ENCODE results near the gene ASRGL1.

Gene ASRGL1

DNA sequence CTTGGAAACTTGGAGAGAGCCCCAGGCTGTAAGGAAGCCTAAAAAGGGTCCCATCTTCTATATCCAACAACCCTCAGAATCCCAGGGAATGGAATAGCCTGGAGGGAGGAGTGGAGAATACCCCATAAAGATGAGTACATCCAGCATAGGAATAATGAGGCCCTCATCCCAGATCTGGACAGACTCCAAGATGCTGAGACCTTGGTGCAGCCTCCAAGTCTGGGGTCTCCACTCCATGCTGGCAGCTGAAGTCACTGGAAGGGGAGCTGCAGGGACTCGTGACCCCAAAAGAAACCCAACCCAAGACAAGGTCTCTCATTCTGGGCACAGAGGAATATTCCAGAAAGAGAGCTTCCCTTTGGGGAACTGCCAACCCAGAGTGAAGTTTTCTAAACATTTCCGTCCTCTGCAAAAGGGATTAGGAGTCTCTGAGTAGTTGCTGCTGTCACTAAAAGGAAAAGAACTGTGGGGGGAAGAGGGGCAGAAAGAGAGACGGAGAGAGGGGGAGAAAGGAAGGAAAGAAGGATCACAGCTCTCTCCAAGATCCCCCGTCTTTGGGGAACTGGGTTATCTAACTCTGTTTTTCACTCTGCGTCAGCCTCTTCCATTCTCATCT, 82.2 kb downstream of the ASRGL1 start:
- H3K9ac ChIP-seq (ENCODE audit: low read length) = no peak overlapping the region
- H3K4me1 ChIP-seq (ENCODE audit: insufficient read depth, low read length) = peaks cover 51% of the 10 kb centered on the region
- H3K27me3 ChIP-seq (ENCODE audit: control insufficient read depth in 1 of 2, insufficient read depth in 2 of 2, low read length in 2 of 2) = no peaks in the 10 kb centered on the region
- H3K36me3 ChIP-seq (ENCODE audit: insufficient read depth, low read length) = no peaks in the 10 kb centered on the region
- no peak overlapping the region for H3K4me3 ChIP-seq (ENCODE audit: low read depth in 1 of 2, low read length in 2 of 2)
- H3K9me3 ChIP-seq (ENCODE audit: low read length) = no peaks in the 10 kb centered on the region
- H3K27ac ChIP-seq (ENCODE audit: low read depth, low read length) = peak overlapping the region; percentile 21

DNA sequence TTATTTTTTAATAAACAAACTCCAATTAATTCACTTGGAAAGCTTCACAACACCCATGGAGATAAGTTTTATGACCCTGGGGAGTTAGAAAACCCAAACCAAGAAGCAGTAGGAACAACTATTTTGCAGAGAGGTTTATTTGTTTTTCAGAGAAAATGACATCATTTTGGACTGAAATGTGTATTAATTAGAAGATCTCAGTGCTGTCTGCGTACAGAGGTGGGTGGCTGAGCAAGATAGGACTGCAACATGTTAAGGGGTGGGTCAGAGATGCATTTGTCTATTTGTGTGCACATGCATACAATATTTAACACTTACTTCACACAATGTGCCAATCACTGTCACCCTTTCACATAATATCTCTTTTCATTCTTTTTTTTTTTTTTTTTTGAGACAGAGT, 82.7 kb downstream of the ASRGL1 start:
- no peak overlapping the region for H3K9ac ChIP-seq (ENCODE audit: low read length)
- H3K27me3 ChIP-seq (ENCODE audit: control insufficient read depth in 1 of 2, insufficient read depth in 2 of 2, low read length in 2 of 2) = no peaks in the 10 kb centered on the region
- no peaks in the 10 kb centered on the region for H3K36me3 ChIP-seq (ENCODE audit: insufficient read depth, low read length)
- no peaks in the 10 kb centered on the region for H3K9me3 ChIP-seq (ENCODE audit: low read length)
- no peak overlapping the region for H3K4me3 ChIP-seq (ENCODE audit: low read depth in 1 of 2, low read length in 2 of 2)
- peaks cover 53% of the 10 kb centered on the region for H3K4me1 ChIP-seq (ENCODE audit: insufficient read depth, low read length)
- H3K27ac ChIP-seq (ENCODE audit: low read depth, low read length) = peak overlapping the region; percentile 21

DNA sequence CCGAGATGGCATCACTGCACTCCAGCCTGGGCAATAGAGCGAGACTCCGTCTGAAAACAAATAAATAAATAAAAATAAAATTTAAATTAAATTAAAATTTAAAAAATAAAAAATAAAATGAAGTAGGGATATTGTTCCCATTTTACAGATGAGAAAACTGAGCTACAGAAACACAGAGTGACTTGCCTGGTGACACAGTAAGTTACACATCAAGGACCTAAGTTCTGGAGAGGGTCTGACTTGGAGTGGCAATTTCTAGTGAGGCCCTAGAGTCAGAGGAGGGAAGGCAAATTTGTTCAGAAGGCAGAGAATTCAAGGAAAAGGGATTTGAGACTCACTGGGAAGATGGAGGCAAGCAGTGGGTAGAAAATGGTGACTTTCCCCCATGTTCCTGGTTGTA, 83.6 kb downstream of the ASRGL1 start:
- Histone ChIP-seq H3K27ac (ENCODE audit: low read depth, low read length) (no peak overlapping the region), H3K4me3 (ENCODE audit: low read depth in 1 of 2, low read length in 2 of 2) (no peak overlapping the region), H3K27me3 (ENCODE audit: control insufficient read depth in 1 of 2, insufficient read depth in 2 of 2, low read length in 2 of 2) (no peaks in the 10 kb centered on the region), H3K9ac (ENCODE audit: low read length) (no peak overlapping the region), H3K9me3 (ENCODE audit: low read length) (no peaks in the 10 kb centered on the region), H3K4me1 (ENCODE audit: insufficient read depth, low read length) (peaks cover 53% of the 10 kb centered on the region), H3K36me3 (ENCODE audit: insufficient read depth, low read length) (no peaks in the 10 kb centered on the region)

GRCh38 chr11:62421996-62422395, 84.7 kb downstream of the ASRGL1 start:
- Histone ChIP-seq H3K27me3 (ENCODE audit: control insufficient read depth in 1 of 2, insufficient read depth in 2 of 2, low read length in 2 of 2) (no peaks in the 10 kb centered on the region), H3K4me3 (ENCODE audit: low read depth in 1 of 2, low read length in 2 of 2) (no peak overlapping the region), H3K36me3 (ENCODE audit: insufficient read depth, low read length) (no peaks in the 10 kb centered on the region), H3K9me3 (ENCODE audit: low read length) (no peaks in the 10 kb centered on the region), H3K9ac (ENCODE audit: low read length) (no peak overlapping the region), H3K4me1 (ENCODE audit: insufficient read depth, low read length) (peaks cover 61% of the 10 kb centered on the region), H3K27ac (ENCODE audit: low read depth, low read length) (peak overlapping the region; percentile 57)

DNA sequence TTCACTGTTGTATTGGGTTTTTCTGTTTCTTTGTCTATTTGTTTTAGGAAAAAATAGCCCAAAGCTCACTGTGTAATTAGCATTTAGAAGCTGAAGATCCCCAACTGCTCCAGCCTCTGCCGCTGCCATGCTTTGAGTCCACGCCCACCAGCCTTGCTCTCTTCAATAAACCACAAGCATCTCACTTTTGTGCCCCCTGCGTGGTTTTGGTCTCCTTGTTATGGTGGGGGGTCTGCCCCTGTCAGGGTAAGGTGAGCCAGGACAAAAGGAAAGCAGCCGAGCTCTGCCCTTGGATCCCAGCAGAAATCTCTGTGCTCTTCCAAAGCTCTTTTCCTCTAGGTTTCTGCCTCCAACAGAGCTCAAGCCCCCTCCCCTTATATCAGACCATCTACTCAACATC, 85.8 kb downstream of the ASRGL1 start:
- peaks cover 63% of the 10 kb centered on the region for H3K4me1 ChIP-seq (ENCODE audit: insufficient read depth, low read length)
- H3K27ac ChIP-seq (ENCODE audit: low read depth, low read length) = no peak overlapping the region
- no peaks in the 10 kb centered on the region for H3K27me3 ChIP-seq (ENCODE audit: control insufficient read depth in 1 of 2, insufficient read depth in 2 of 2, low read length in 2 of 2)
- H3K4me3 ChIP-seq (ENCODE audit: low read depth in 1 of 2, low read length in 2 of 2) = no peak overlapping the region
- H3K36me3 ChIP-seq (ENCODE audit: insufficient read depth, low read length) = no peaks in the 10 kb centered on the region
- H3K9ac ChIP-seq (ENCODE audit: low read length) = no peak overlapping the region
- no peaks in the 10 kb centered on the region for H3K9me3 ChIP-seq (ENCODE audit: low read length)

DNA sequence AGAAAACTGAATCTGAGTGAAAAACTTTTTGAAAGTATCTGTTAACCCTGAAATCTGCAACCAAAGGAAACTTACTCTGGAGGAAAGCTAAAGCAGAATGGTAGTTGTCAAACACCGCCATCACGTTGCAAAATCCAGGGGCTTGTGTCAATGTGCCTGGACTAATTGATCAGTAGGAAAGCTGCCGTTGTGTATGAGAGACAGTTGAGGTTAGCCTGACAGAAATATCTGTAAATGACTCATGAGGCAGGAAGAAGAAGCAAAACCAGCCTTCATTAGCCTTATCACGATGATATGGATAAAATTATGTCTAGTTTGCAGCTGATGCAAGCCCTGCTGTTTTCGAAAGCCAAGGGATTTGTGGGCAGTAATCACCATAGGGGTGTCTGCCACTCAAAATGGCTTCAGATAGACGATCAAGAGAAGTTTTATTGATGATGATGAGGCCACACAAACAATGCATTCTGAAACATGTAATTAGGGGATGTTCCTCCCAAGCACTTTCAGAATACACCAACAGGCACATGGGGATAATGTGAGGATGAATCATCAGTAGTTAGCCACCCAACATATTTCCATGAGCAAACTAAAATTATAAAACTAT, 90.5 kb downstream of the ASRGL1 start:
- no peak overlapping the region for H3K9ac ChIP-seq (ENCODE audit: low read length)
- no peaks in the 10 kb centered on the region for H3K27me3 ChIP-seq (ENCODE audit: control insufficient read depth in 1 of 2, insufficient read depth in 2 of 2, low read length in 2 of 2)
- H3K4me1 ChIP-seq (ENCODE audit: insufficient read depth, low read length) = peaks cover 66% of the 10 kb centered on the region
- H3K36me3 ChIP-seq (ENCODE audit: insufficient read depth, low read length) = no peaks in the 10 kb centered on the region
- H3K9me3 ChIP-seq (ENCODE audit: low read length) = no peaks in the 10 kb centered on the region
- no peak overlapping the region for H3K4me3 ChIP-seq (ENCODE audit: low read depth in 1 of 2, low read length in 2 of 2)
- peak overlapping the region; percentile 50 for H3K27ac ChIP-seq (ENCODE audit: low read depth, low read length)

GRCh38 chr11:62428871-62429560, 91.8 kb downstream of the ASRGL1 start:
- Histone ChIP-seq H3K27me3 (ENCODE audit: control insufficient read depth in 1 of 2, insufficient read depth in 2 of 2, low read length in 2 of 2) (no peaks in the 10 kb centered on the region), H3K9me3 (ENCODE audit: low read length) (no peaks in the 10 kb centered on the region), H3K4me3 (ENCODE audit: low read depth in 1 of 2, low read length in 2 of 2) (no peak overlapping the region), H3K36me3 (ENCODE audit: insufficient read depth, low read length) (no peaks in the 10 kb centered on the region), H3K4me1 (ENCODE audit: insufficient read depth, low read length) (peaks cover 71% of the 10 kb centered on the region), H3K27ac (ENCODE audit: low read depth, low read length) (peak overlapping the region; percentile 69), H3K9ac (ENCODE audit: low read length) (no peak overlapping the region)

DNA sequence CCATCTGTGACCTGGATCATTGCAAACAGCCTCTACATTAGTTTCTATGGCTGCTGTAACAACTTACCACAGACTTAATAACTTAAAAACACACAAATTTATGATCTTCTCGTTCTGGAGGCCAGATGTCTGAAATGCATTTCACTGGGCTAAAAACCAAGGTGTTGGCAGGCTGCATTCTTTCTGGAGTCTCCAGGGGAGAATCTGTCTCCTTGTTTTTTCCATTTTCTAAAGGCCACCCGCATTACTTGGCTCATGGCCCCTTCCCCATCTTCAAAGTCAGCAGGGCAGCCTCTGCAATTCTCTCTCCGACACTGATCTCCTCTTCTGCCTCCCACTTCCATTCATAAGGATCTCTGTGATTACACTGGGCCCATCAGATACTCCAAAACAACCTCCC, 93.2 kb downstream of the ASRGL1 start:
- no peak overlapping the region for H3K9ac ChIP-seq (ENCODE audit: low read length)
- no peaks in the 10 kb centered on the region for H3K36me3 ChIP-seq (ENCODE audit: insufficient read depth, low read length)
- H3K4me1 ChIP-seq (ENCODE audit: insufficient read depth, low read length) = peaks cover 74% of the 10 kb centered on the region
- peak overlapping the region; percentile 89 for H3K27ac ChIP-seq (ENCODE audit: low read depth, low read length)
- no peak overlapping the region for H3K4me3 ChIP-seq (ENCODE audit: low read depth in 1 of 2, low read length in 2 of 2)
- no peaks in the 10 kb centered on the region for H3K27me3 ChIP-seq (ENCODE audit: control insufficient read depth in 1 of 2, insufficient read depth in 2 of 2, low read length in 2 of 2)
- no peaks in the 10 kb centered on the region for H3K9me3 ChIP-seq (ENCODE audit: low read length)

DNA sequence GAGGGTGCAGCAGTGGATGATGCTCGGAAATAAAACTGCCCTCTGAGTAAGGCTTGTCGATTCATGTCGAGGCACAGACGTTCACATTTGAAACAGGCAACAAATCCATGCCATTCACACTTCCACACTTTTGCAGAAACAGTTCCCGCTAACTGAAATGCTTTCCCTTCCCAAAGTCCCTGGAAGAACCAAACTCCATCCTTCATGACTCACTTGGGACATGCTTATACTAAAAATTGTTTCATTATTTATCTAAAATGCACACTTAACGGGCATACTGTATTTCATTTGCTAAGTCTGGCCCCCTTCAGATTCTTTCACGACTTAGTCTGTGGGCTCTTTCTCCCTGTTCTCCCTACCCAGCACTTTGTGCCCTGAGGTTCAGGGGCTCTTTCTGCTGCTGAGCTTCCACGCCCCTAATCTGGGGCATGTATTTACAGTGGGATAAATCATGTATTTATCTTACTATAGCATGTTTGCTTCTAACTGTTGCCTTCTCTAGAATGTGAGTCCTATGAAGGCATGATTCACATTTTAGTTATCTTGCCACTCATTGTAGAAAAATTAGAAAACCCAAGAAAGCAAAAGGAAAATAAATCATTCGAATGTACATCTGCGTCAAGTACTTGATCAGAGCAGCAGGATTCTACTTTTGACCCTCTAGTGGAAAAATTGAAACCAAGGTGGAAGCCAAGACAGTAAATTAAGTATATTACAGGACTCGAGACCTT, 94.1 kb downstream of the ASRGL1 start:
- Histone ChIP-seq H3K4me3 (ENCODE audit: low read depth in 1 of 2, low read length in 2 of 2) (no peak overlapping the region), H3K27me3 (ENCODE audit: control insufficient read depth in 1 of 2, insufficient read depth in 2 of 2, low read length in 2 of 2) (no peaks in the 10 kb centered on the region), H3K9ac (ENCODE audit: low read length) (no peak overlapping the region), H3K4me1 (ENCODE audit: insufficient read depth, low read length) (peaks cover 73% of the 10 kb centered on the region), H3K36me3 (ENCODE audit: insufficient read depth, low read length) (no peaks in the 10 kb centered on the region), H3K9me3 (ENCODE audit: low read length) (no peaks in the 10 kb centered on the region), H3K27ac (ENCODE audit: low read depth, low read length) (peak overlapping the region; percentile 89)

GRCh38 chr11:62432695-62433094, 95.4 kb downstream of the ASRGL1 start:
- H3K4me3 ChIP-seq (ENCODE audit: low read depth in 1 of 2, low read length in 2 of 2) = no peak overlapping the region
- peak overlapping the region; percentile 55 for H3K27ac ChIP-seq (ENCODE audit: low read depth, low read length)
- peaks cover 63% of the 10 kb centered on the region for H3K4me1 ChIP-seq (ENCODE audit: insufficient read depth, low read length)

DNA sequence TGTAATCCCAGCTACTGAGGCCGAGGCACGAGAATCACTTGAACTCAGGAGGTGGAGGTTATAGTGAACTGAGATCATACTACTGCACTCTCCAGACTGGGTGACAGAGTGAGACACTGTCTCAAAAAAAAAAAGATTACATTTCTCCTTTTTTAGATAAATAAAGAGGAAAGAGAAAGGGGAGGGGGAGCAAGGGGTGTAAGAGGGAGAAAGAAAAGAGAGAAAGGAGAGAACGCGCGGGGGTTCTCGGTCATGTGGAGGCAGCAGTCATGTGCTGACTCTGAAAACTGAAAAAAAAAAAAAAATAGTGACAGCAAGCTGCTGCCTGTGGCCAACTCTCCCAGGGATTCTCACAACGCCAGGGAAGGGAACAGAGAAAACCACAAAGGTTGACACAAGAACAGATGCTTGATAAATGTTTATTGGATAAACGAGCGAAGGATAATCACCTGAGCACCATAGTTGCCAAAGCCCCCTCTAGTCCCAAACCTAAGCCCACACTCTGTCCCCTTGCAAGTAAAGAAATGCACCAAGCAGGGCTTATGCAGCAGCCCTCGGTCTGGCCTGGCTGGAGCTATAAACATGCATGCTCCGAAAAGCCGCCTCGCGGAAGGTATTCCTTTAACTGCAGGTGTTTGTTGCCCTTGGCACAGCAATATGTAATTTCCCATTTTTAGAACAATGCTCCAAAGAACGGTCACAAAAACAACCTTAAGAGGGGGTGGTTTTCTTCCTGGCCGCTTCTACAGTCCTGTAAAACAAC, 96.1 kb downstream of the ASRGL1 start:
- H3K4me3 ChIP-seq (ENCODE audit: low read depth in 1 of 2, low read length in 2 of 2) = peak overlapping the region in 1 of 2 donors; percentile 21
- H3K9ac ChIP-seq (ENCODE audit: low read length) = no peak overlapping the region
- no peaks in the 10 kb centered on the region for H3K27me3 ChIP-seq (ENCODE audit: control insufficient read depth in 1 of 2, insufficient read depth in 2 of 2, low read length in 2 of 2)
- H3K4me1 ChIP-seq (ENCODE audit: insufficient read depth, low read length) = peaks cover 59% of the 10 kb centered on the region
- no peaks in the 10 kb centered on the region for H3K36me3 ChIP-seq (ENCODE audit: insufficient read depth, low read length)
- no peaks in the 10 kb centered on the region for H3K9me3 ChIP-seq (ENCODE audit: low read length)
- H3K27ac ChIP-seq (ENCODE audit: low read depth, low read length) = peak overlapping the region; percentile 55

More at GRCh38 chr11:62432695-62433094, 95.4 kb downstream of the ASRGL1 start:
- Histone ChIP-seq H3K27me3 (ENCODE audit: control insufficient read depth in 1 of 2, insufficient read depth in 2 of 2, low read length in 2 of 2) (no peaks in the 10 kb centered on the region), H3K36me3 (ENCODE audit: insufficient read depth, low read length) (no peaks in the 10 kb centered on the region), H3K9ac (ENCODE audit: low read length) (no peak overlapping the region), H3K9me3 (ENCODE audit: low read length) (no peaks in the 10 kb centered on the region)
